GM19193 (cell line): ENCODE measurements around the gene CEP63.

Experiments used
- POLR2A ChIP-seq: IDR thresholded peaks from 4 replicates; pipeline ENCODE4 v1.6.1; 2011; ENCODE audit not compliant: insufficient read depth, insufficient read length; ENCODE audit errors: extremely low read depth

CEP63 gene

DNA sequence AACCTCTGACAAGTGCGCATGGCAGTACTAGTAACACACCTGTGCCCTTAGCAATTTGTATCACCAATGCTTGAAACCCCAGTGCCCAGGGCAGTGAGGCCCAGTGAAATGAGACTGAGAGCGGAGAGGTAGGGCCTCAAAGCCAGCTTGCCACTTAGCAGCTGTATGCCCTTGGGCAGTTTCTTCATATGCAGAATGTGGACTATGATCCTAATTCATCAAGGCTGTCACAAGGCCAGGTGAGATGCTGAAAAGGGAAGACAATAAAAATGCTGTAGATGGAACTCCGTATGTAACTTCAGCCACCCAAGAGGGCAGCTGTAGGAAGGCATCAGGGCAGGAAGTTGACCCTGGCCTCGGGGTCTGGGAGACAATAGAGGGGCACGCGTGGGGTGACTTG, 90.6 kb downstream of the CEP63 start:
- no peak for TF ChIP-seq POLR2A

DNA sequence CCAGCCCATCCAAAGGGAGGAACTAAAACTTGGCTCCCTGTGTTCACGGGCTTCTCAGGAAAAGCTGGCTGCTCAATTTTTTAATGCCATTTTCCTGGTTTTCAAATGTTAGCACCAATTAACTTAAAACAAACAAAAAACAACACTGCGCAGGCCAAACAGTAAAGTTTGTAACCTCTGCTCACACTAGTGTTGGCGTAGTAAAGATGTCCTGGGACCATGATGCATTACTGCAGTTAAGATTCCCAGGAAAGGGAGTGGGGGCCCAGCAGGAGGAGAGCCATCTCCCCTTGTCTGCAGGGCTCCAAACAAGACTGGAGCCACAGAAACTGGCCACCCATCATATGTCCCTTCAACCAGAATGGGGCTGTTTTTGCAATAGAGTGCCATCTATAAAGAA, 91.0 kb downstream of the CEP63 start:
- no peak for TF ChIP-seq POLR2A

DNA sequence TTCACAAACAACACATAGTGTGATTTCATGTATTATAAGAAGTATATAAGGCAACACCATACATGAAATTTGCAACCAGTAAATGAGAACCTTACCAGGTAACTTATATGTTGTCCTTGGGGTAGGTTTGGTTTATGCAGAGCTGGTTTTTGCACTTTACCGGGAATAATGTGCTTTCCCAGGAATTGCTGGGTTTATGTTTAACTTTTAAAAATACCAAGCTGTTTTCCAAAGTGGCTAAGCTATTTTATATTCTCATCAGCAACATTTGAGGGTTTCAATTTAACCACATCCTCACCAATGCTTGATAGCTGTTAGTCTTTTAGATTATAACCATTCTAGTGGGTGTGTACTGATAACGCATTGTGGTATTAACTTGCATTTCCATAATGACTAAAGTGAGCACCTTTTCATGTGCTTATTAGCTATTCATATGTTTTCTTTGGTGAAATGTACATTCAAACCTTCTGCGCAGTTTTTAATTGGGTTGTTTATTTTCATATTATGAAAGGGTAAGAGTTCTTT, 93.3 kb downstream of the CEP63 start:
- no peak for TF ChIP-seq POLR2A

DNA sequence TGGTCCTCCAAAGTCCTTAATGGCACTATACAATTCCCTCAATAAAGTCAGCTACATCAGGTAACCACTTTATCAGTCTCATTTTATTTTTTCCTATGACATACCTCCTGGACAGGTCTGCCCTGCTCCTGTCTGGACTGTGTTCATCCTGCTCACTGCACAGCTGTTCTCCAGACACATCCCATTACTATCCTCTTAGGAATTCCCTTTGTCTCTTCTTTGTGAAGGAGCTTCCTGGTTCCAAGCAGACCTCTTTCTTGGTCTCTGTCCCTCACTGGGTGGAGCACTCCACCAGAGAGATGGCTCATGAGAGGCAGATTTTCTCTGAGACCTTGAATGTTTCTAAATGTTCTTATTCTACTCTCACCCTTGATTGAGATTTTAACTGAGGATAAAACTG, 104.9 kb downstream of the CEP63 start:
- TF ChIP-seq POLR2A: no peak

DNA sequence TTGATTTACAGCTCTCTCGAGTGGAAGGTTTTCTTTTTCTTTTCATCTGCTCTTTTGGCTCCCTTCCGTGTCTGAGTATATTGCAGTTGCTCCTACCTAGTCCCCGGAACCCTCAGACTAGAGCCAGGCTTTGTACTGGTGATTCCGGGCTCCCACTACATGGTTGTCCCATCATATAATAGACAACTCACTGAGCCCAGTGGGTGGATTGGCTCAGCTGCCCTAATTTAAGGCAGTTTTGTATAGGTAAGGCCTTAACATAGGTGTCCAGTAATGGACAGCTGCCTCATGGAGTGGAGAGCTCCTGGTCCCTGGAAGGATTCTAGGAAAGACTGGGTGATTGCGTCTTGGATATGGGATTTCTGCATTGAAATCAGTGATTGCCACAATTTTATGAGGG, 106.9 kb downstream of the CEP63 start:
- TF ChIP-seq POLR2A: no peak

DNA sequence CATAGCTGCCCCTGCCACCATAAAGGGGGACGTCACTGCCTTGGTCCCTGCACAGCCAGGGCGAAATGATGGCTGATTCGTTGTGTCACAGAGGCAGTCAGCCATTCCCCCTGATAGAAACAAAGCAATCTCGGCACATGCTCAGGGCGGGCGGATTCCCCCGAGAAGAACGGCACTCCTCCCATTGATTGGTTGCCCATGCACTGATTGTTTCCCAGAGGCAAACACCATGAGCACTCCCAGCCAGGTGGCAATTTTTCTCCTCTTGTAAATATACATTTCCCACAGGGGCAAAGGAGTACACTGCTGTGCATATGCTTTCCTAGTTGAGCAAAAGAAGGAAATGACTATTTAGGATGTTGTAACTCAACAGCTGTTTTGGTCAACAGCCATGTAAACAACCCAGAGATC, 108.5 kb downstream of the CEP63 start:
- no peak for TF ChIP-seq POLR2A

DNA sequence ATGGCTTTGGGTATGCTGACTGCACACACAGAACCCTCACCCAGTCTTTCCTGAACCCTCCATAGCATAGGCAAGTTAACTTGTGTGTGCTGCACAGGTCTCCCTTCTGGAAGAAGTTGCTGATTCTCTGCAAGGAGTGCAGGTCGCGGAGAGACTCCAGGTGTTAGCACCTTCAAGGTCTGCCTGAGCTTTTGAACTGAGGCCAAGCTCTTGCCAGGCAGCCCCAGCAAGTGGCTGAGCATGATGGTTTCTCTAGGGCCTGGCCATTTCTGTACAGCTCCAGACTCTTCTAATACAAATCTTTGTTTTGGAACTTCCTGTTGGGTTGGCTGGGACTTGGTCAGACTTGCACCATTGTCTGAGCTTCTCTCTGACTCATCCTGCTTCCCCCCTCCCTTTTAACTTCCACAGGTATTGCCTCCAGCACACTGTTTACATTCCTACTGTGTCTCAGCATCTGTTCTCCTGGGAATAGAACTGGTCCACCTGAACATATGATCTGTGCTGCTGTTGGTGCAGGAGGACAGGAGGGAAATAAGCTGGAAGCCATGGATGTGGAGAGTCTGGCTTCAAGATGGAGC, 111.6 kb downstream of the CEP63 start:
- TF ChIP-seq POLR2A: no peak

DNA sequence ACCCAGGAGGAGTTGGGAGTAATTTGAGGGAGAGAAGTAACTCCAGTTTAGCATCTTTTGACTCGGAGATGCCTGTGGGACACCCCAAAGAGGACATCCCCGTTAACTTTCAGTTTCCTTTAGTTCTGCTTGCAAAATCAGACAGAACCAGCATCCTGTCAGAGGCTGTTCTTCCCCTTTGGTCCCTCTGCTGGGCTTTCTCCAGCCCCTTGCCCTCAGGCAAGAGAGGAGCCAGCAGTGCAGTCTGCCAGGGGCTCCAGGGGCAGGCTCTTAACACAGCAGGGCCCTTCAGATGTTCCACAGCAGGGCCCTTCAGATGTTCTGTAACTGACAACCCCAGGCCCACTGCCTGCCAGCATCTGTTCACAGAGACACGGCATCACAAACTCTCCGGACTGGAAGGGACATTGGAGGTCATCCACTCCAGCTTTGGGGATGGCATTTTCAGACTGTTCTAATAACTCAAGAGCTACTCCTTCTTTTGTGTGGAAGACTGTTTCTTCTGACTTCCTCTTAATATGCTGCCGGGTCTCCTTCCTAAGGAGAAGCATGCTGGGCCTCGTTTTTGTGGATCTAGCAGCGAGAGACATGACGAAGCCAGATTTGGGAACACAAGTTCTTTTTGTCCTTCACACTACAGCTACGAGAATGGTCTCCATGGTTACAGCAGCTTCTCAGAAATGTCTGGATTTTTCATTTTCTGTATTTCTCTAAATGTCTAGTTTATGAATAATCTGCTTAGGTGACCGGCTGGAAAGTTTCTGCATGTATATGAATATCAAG, 113.1 kb downstream of the CEP63 start:
- TF ChIP-seq POLR2A: no peak

DNA sequence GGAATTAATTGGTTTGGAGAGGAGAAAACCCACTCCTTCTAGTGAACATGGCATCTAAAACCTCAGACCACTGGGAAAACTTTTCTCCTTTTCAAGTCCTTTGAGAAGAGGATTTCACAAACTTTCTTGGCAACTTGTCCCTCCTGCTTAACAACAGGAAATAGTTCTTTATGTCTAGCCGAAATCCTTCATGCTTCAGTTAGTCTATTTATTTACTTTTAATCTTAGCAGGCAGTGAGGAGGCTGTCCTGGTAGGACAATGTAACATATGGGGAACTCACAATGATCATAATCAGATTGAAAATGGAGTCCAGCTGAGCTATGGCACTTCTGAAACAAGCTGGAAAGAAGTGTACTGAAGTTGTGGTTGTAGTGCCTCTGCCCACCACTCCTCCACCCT, 114.3 kb downstream of the CEP63 start:
- TF ChIP-seq POLR2A: no peak

DNA sequence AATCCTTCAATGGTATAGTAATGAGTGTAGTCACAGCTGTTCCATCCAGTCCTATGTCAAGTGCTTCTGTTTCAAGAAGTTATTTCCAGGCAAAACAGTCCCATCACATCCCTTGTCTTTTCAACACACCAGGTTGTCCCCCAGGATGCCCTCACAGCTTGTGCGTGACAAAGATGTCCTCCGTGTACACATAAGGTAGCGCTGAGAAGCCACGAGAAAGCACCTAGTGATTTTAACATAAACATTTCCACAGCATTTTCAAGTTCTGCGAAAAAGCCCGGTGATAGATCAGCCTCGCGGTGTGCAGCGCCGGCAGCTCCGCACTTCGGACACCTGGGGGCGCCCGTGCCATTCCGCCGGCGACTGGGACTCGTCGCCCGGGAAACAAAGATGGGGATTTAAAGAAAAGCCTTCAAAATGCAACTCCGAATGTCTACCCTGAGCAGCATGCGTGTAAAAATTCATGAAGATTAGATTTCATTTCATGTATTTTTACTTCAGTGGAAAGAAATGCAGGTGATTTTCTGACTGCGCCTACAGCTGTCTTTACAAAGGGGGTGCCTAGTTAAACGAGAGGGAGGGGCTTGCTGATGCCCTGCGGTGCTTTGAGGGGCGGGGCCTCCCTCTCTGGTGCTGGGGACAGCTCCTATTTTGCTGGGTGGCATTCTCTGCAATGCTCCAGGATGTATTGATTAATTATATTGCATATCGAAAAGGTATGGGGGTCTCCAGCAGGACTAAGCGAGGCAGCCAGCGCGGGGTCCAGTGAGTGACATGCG, 115.0 kb downstream of the CEP63 start:
- TF ChIP-seq POLR2A: no peak

DNA sequence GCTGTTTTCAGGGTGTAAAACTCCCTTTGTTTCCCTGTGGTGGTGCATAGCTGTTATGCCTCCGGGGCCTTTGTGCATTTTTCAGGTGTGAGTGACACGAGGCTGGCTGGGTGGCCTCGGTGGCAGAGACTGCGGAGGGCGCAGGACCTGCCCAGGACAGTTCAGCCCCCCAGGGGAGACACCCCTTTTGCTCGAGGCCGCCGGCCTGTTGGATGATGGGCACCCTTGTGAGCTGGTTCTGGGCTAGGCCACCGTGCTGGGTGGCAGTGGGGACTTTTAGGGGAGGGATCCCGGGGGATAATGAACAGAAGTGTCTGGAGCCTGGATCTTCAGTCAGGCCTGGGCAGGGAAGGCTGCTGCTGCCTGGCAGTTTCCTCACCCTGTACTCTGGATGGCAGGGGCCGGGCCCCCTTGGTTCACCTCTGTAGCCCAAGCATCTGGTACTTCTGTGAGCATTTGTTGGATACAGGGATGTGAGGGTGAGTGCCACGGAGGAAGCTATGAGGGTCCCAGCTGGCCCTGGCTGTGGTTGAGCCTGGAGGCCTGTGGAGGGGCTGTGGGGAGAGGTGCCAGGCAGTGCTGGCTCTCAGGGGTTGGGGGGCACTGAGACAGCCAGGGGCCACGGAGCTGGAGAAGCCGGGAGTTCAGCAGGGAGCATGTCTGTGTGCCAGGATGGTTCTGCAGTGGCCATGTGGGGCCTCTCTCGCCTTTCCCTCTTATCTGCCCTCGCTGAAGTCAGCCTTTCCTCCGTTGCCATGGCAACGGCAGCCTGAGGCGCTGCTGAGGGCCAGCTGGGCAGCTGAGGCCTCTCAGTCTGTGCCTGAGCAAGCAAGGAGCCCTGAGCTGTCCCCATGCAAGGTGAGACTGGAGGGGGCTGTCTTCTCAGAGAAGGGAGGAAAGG, 115.9 kb downstream of the CEP63 start:
- no peak for TF ChIP-seq POLR2A

DNA sequence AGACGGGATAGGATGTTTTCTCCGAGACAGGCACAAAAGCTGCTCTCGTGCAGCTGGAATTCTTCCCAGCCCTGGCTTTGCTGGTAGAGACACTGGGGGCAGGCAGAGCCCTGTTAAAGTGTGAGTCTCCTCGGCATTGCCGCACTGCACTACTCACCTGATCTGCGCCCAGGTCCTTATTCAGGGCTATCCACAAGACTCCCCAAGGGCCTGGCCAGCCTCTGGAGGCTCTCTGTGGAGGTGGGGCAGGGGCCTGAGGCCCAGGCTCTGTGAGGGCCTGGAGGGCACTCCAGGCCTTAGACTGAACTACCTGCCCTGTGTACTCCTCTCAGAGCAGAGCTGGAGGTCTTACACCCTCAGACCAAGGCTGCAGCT, 116.6 kb downstream of the CEP63 start:
- no peak for TF ChIP-seq POLR2A

DNA sequence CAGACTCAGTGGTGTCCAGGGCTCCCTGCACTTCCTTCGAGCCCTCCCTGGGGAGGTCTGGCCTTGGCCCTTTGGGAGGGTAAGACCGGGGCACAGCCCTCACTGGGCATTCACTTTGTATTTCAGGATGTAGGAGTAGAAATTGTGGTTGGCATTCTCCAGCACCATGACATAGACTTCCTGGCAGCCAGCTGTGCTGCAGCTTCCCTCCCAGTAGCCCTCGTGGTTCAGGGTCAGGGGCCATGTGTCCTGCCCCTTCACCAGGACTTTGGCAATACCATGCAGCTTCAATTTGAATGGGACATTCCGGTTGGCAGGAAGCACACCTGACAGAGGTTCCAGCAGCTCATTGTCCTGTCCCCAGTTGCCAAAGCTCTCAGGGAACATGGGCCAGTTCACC, 117.6 kb downstream of the CEP63 start:
- TF ChIP-seq POLR2A: no peak

DNA sequence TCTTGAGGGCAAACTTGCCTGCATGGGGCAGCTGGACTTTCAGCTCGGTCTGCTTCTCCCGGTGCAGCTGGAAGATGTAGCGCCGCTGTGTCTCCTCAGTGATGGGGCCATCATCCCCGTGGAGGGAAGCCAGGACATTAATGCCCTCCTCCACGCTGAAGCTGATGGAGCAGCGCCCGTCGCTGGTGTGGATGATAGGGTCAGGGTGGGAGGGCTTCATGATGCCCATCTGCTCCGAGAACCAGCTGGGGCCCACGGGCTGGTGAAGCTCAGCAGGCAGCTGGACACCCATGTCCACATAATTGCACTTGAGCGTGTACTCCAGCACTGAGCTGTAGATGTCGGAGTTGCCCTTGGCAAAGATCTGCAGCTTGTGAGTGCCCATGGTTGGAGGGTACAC, 118.1 kb downstream of the CEP63 start:
- no peak for TF ChIP-seq POLR2A

DNA sequence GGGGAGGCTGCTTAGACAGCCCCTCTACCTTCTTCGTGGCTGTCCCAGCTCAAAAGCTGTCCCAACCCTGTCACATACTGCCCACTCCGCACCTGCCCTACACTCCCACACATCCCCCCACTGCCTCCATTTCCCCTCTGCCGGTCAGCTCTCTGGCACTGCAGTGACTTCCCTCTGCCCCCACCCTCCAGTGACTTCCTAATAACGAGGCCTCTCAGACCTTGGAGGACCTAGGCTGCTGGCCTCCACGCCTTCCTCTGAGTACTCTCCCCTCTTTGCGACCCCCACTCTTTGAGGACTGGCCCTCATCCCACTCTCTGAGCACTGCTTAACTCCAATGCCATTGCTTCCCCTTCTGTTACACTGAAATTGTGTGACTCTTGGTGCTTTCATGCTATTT, 119.7 kb downstream of the CEP63 start:
- no peak for TF ChIP-seq POLR2A
